ENCODE results near the gene EMSY.

The EMSY gene

GRCh38 chr11:76455931-76456330 is 11.1 kb downstream of the EMSY start:
- Histone ChIP-seq H3K4me3 (ENCODE audit: low read depth in 1 of 2, low read length in 2 of 2) (no peak overlapping the region), H3K4me1 (ENCODE audit: control insufficient read depth in 1 of 2, insufficient read depth in 2 of 2, low read length in 2 of 2) (no peaks in the 10 kb centered on the region), H3K27me3 (ENCODE audit: control insufficient read depth in 1 of 2, insufficient read depth in 2 of 2, low read length in 2 of 2) (no peaks in the 10 kb centered on the region), H3K9ac (ENCODE audit: low read depth in 1 of 2, low read length in 2 of 2) (no peak overlapping the region), H3K9me3 (ENCODE audit: control insufficient read depth in 1 of 2, low read length in 2 of 2) (no peaks in the 10 kb centered on the region), H3K27ac (ENCODE audit: low read depth, low read length) (no peak overlapping the region), H3K36me3 (ENCODE audit: control insufficient read depth in 1 of 2, insufficient read depth in 2 of 2, low read length in 2 of 2) (peaks cover 0 to 36% of the 10 kb centered on the region in 2 donors)

GRCh38 chr11:76456571-76456970 is 11.8 kb downstream of the EMSY start:
- H3K4me3 ChIP-seq (ENCODE audit: low read depth in 1 of 2, low read length in 2 of 2): no peak overlapping the region
- no peaks in the 10 kb centered on the region for H3K27me3 ChIP-seq (ENCODE audit: control insufficient read depth in 1 of 2, insufficient read depth in 2 of 2, low read length in 2 of 2)
- no peak overlapping the region for H3K9ac ChIP-seq (ENCODE audit: low read depth in 1 of 2, low read length in 2 of 2)
- no peaks in the 10 kb centered on the region for H3K9me3 ChIP-seq (ENCODE audit: control insufficient read depth in 1 of 2, low read length in 2 of 2)
- peaks cover 0 to 37% of the 10 kb centered on the region in 2 donors for H3K36me3 ChIP-seq (ENCODE audit: control insufficient read depth in 1 of 2, insufficient read depth in 2 of 2, low read length in 2 of 2)
- H3K4me1 ChIP-seq (ENCODE audit: control insufficient read depth in 1 of 2, insufficient read depth in 2 of 2, low read length in 2 of 2): no peaks in the 10 kb centered on the region
- no peak overlapping the region for H3K27ac ChIP-seq (ENCODE audit: low read depth, low read length)

GRCh38 chr11:76459299-76459698 is 14.5 kb downstream of the EMSY start:
- Histone ChIP-seq H3K9ac (ENCODE audit: low read depth in 1 of 2, low read length in 2 of 2) (no peak overlapping the region), H3K36me3 (ENCODE audit: control insufficient read depth in 1 of 2, insufficient read depth in 2 of 2, low read length in 2 of 2) (peaks cover 3 to 29% of the 10 kb centered on the region in 2 donors), H3K4me3 (ENCODE audit: low read depth in 1 of 2, low read length in 2 of 2) (no peak overlapping the region), H3K27ac (ENCODE audit: low read depth, low read length) (no peak overlapping the region), H3K9me3 (ENCODE audit: control insufficient read depth in 1 of 2, low read length in 2 of 2) (no peaks in the 10 kb centered on the region), H3K4me1 (ENCODE audit: control insufficient read depth in 1 of 2, insufficient read depth in 2 of 2, low read length in 2 of 2) (no peaks in the 10 kb centered on the region), H3K27me3 (ENCODE audit: control insufficient read depth in 1 of 2, insufficient read depth in 2 of 2, low read length in 2 of 2) (no peaks in the 10 kb centered on the region)

- Histone ChIP-seq H3K27me3 (ENCODE audit: control insufficient read depth in 1 of 2, insufficient read depth in 2 of 2, low read length in 2 of 2) (no peaks in the 10 kb centered on the region), H3K9ac (ENCODE audit: low read depth in 1 of 2, low read length in 2 of 2) (no peak overlapping the region), H3K27ac (ENCODE audit: low read depth, low read length) (no peak overlapping the region), H3K36me3 (ENCODE audit: control insufficient read depth in 1 of 2, insufficient read depth in 2 of 2, low read length in 2 of 2) (peaks cover 3 to 26% of the 10 kb centered on the region in 2 donors), H3K4me1 (ENCODE audit: control insufficient read depth in 1 of 2, insufficient read depth in 2 of 2, low read length in 2 of 2) (no peaks in the 10 kb centered on the region), H3K4me3 (ENCODE audit: low read depth in 1 of 2, low read length in 2 of 2) (no peak overlapping the region), H3K9me3 (ENCODE audit: control insufficient read depth in 1 of 2, low read length in 2 of 2) (no peaks in the 10 kb centered on the region)
These were observed 15.0 kb downstream of the EMSY start for GRCh38 chr11:76459846-76460245.

GRCh38 chr11:76462317-76462716 is 17.5 kb downstream of the EMSY start:
- Histone ChIP-seq H3K4me3 (ENCODE audit: low read depth in 1 of 2, low read length in 2 of 2) (no peak overlapping the region), H3K4me1 (ENCODE audit: control insufficient read depth in 1 of 2, insufficient read depth in 2 of 2, low read length in 2 of 2) (no peaks in the 10 kb centered on the region), H3K27ac (ENCODE audit: low read depth, low read length) (no peak overlapping the region), H3K9ac (ENCODE audit: low read depth in 1 of 2, low read length in 2 of 2) (no peak overlapping the region), H3K27me3 (ENCODE audit: control insufficient read depth in 1 of 2, insufficient read depth in 2 of 2, low read length in 2 of 2) (no peaks in the 10 kb centered on the region), H3K9me3 (ENCODE audit: control insufficient read depth in 1 of 2, low read length in 2 of 2) (no peaks in the 10 kb centered on the region), H3K36me3 (ENCODE audit: control insufficient read depth in 1 of 2, insufficient read depth in 2 of 2, low read length in 2 of 2) (peaks cover 10 to 24% of the 10 kb centered on the region in 2 donors)

- Histone ChIP-seq H3K36me3 (ENCODE audit: control insufficient read depth in 1 of 2, insufficient read depth in 2 of 2, low read length in 2 of 2) (peaks cover 22 to 23% of the 10 kb centered on the region in 2 donors), H3K9me3 (ENCODE audit: control insufficient read depth in 1 of 2, low read length in 2 of 2) (no peaks in the 10 kb centered on the region), H3K4me3 (ENCODE audit: low read depth in 1 of 2, low read length in 2 of 2) (no peak overlapping the region), H3K27ac (ENCODE audit: low read depth, low read length) (no peak overlapping the region), H3K27me3 (ENCODE audit: control insufficient read depth in 1 of 2, insufficient read depth in 2 of 2, low read length in 2 of 2) (no peaks in the 10 kb centered on the region), H3K4me1 (ENCODE audit: control insufficient read depth in 1 of 2, insufficient read depth in 2 of 2, low read length in 2 of 2) (peaks cover 0 to 8% of the 10 kb centered on the region in 2 donors), H3K9ac (ENCODE audit: low read depth in 1 of 2, low read length in 2 of 2) (no peak overlapping the region)
These were observed 20.9 kb downstream of the EMSY start for GRCh38 chr11:76465701-76466100.

- Histone ChIP-seq H3K27me3 (ENCODE audit: control insufficient read depth in 1 of 2, insufficient read depth in 2 of 2, low read length in 2 of 2) (no peaks in the 10 kb centered on the region), H3K9me3 (ENCODE audit: control insufficient read depth in 1 of 2, low read length in 2 of 2) (no peaks in the 10 kb centered on the region), H3K4me1 (ENCODE audit: control insufficient read depth in 1 of 2, insufficient read depth in 2 of 2, low read length in 2 of 2) (peaks cover 0 to 8% of the 10 kb centered on the region in 2 donors), H3K36me3 (ENCODE audit: control insufficient read depth in 1 of 2, insufficient read depth in 2 of 2, low read length in 2 of 2) (peaks cover 23 to 26% of the 10 kb centered on the region in 2 donors), H3K4me3 (ENCODE audit: low read depth in 1 of 2, low read length in 2 of 2) (no peak overlapping the region), H3K9ac (ENCODE audit: low read depth in 1 of 2, low read length in 2 of 2) (no peak overlapping the region), H3K27ac (ENCODE audit: low read depth, low read length) (no peak overlapping the region)
These were observed 21.8 kb downstream of the EMSY start for GRCh38 chr11:76466666-76467065.

- Histone ChIP-seq H3K9ac (ENCODE audit: low read depth in 1 of 2, low read length in 2 of 2) (no peak overlapping the region), H3K36me3 (ENCODE audit: control insufficient read depth in 1 of 2, insufficient read depth in 2 of 2, low read length in 2 of 2) (peaks cover 28 to 36% of the 10 kb centered on the region in 2 donors)
These were observed 24.3 kb downstream of the EMSY start for GRCh38 chr11:76469141-76469540.

GRCh38 chr11:76471382-76471781 is 26.6 kb downstream of the EMSY start:
- H3K9me3 ChIP-seq (ENCODE audit: control insufficient read depth in 1 of 2, low read length in 2 of 2): no peaks in the 10 kb centered on the region
- peaks cover 20 to 47% of the 10 kb centered on the region in 2 donors for H3K36me3 ChIP-seq (ENCODE audit: control insufficient read depth in 1 of 2, insufficient read depth in 2 of 2, low read length in 2 of 2)

More at GRCh38 chr11:76469141-76469540, 24.3 kb downstream of the EMSY start:
- Histone ChIP-seq H3K27me3 (ENCODE audit: control insufficient read depth in 1 of 2, insufficient read depth in 2 of 2, low read length in 2 of 2) (no peaks in the 10 kb centered on the region), H3K27ac (ENCODE audit: low read depth, low read length) (no peak overlapping the region), H3K4me3 (ENCODE audit: low read depth in 1 of 2, low read length in 2 of 2) (no peak overlapping the region), H3K4me1 (ENCODE audit: control insufficient read depth in 1 of 2, insufficient read depth in 2 of 2, low read length in 2 of 2) (peaks cover 0 to 8% of the 10 kb centered on the region in 2 donors), H3K9me3 (ENCODE audit: control insufficient read depth in 1 of 2, low read length in 2 of 2) (no peaks in the 10 kb centered on the region)

GRCh38 chr11:76480241-76480640 is 35.4 kb downstream of the EMSY start:
- H3K9me3 ChIP-seq (ENCODE audit: control insufficient read depth in 1 of 2, low read length in 2 of 2): no peaks in the 10 kb centered on the region
- H3K27me3 ChIP-seq (ENCODE audit: control insufficient read depth in 1 of 2, insufficient read depth in 2 of 2, low read length in 2 of 2): no peaks in the 10 kb centered on the region
- no peaks in the 10 kb centered on the region for H3K4me1 ChIP-seq (ENCODE audit: control insufficient read depth in 1 of 2, insufficient read depth in 2 of 2, low read length in 2 of 2)
- H3K9ac ChIP-seq (ENCODE audit: low read depth in 1 of 2, low read length in 2 of 2): no peak overlapping the region
- H3K4me3 ChIP-seq (ENCODE audit: low read depth in 1 of 2, low read length in 2 of 2): no peak overlapping the region
- H3K36me3 ChIP-seq (ENCODE audit: control insufficient read depth in 1 of 2, insufficient read depth in 2 of 2, low read length in 2 of 2): peaks cover 14 to 19% of the 10 kb centered on the region in 2 donors
- H3K27ac ChIP-seq (ENCODE audit: low read depth, low read length): no peak overlapping the region

More at GRCh38 chr11:76471382-76471781, 26.6 kb downstream of the EMSY start:
- Histone ChIP-seq H3K9ac (ENCODE audit: low read depth in 1 of 2, low read length in 2 of 2) (no peak overlapping the region), H3K27me3 (ENCODE audit: control insufficient read depth in 1 of 2, insufficient read depth in 2 of 2, low read length in 2 of 2) (no peaks in the 10 kb centered on the region), H3K4me1 (ENCODE audit: control insufficient read depth in 1 of 2, insufficient read depth in 2 of 2, low read length in 2 of 2) (peaks cover 0 to 8% of the 10 kb centered on the region in 2 donors), H3K27ac (ENCODE audit: low read depth, low read length) (no peak overlapping the region), H3K4me3 (ENCODE audit: low read depth in 1 of 2, low read length in 2 of 2) (no peak overlapping the region)

GRCh38 chr11:76491644-76492043 is 46.8 kb downstream of the EMSY start:
- no peaks in the 10 kb centered on the region for H3K4me1 ChIP-seq (ENCODE audit: control insufficient read depth in 1 of 2, insufficient read depth in 2 of 2, low read length in 2 of 2)
- peaks cover 0 to 14% of the 10 kb centered on the region in 2 donors for H3K36me3 ChIP-seq (ENCODE audit: control insufficient read depth in 1 of 2, insufficient read depth in 2 of 2, low read length in 2 of 2)
- no peak overlapping the region for H3K9ac ChIP-seq (ENCODE audit: low read depth in 1 of 2, low read length in 2 of 2)
- H3K9me3 ChIP-seq (ENCODE audit: control insufficient read depth in 1 of 2, low read length in 2 of 2): no peaks in the 10 kb centered on the region
- H3K27ac ChIP-seq (ENCODE audit: low read depth, low read length): no peak overlapping the region
- no peaks in the 10 kb centered on the region for H3K27me3 ChIP-seq (ENCODE audit: control insufficient read depth in 1 of 2, insufficient read depth in 2 of 2, low read length in 2 of 2)
- H3K4me3 ChIP-seq (ENCODE audit: low read depth in 1 of 2, low read length in 2 of 2): no peak overlapping the region

Data from duodenal mucosa (tissue), 2 donors.